ENCODE measurements around the gene TMEM212. TPM values are rescaled to one million over a fixed set of nuclear protein-coding genes. Genes with fewer than 3 reads are reported as not detected.

TMEM212 gene
- total and polyA plus RNA-seq, 2 donors (not counting 3 experiments of a cell fraction or from before 2014, with no cell fraction given) = not detected

DNA sequence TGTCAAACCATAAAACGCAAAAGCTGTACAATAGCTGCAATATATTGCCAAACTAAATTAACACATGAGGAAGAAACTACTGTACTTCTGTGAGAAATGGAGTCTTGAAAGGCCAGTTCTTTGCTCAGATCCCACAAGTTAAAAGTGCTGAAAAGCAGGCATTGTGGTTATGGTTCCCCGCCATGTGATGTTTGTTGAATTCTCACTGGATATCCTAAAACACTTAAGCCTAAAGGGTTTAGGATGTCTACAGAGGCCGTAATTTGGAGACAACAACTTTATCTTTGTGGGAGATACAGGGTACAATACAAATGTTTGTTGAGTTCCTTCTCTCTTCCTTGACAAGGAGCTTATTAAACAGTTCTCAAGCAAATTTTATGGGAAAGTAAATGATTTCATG, 53.2 kb downstream of the TMEM212 start:
- Histone ChIP-seq H3K4me1 (ENCODE audit: control insufficient read depth, extremely low read depth, insufficient read depth, low read length) (no peaks in the 10 kb centered on the region), H3K36me3 (ENCODE audit: control insufficient read depth in 2 of 2, extremely low read depth in 1 of 2, insufficient read depth in 2 of 2, low read length in 2 of 2) (no peaks in the 10 kb centered on the region), H3K27ac (ENCODE audit: insufficient read depth, low read depth, low read length) (no peak overlapping the region), H3K9me1 (replicated peaks; ENCODE audit: control insufficient read depth, extremely low read depth, insufficient read depth, low read length) (no peaks in the 10 kb centered on the region), H3K27me3 (ENCODE audit: control insufficient read depth in 2 of 2, insufficient read depth in 2 of 2, low read length in 2 of 2) (no peaks in the 10 kb centered on the region), H3K4me2 (ENCODE audit: insufficient read depth, low read length) (no peak overlapping the region), H3K79me2 (ENCODE audit: control insufficient read depth, insufficient read depth, low read length) (no peaks in the 10 kb centered on the region), H2AFZ (ENCODE audit: low read depth, low read length) (no peak overlapping the region), H3K9me3 (replicated peaks; ENCODE audit: control insufficient read depth, insufficient read depth, low read length) (no peaks in the 10 kb centered on the region), H4K20me1 (replicated peaks; ENCODE audit: control insufficient read depth, extremely low read depth, insufficient read depth, low read length) (no peaks in the 10 kb centered on the region), H3K9ac (replicated peaks; ENCODE audit: extremely low read depth, insufficient read depth, low read length) (no peak overlapping the region), H3K4me3 (replicated peaks in 1 of 3; ENCODE audit: insufficient read depth in 1 of 3, low read depth in 1 of 3, low read length in 3 of 3) (no peak overlapping the region)
- POLR2A ChIA-PET = no interaction called here
- dilution Hi-C loops (cut with MboI; ENCODE audit: extremely low pct_ligation_motif_present, low sequenced_read_pairs) = no loop called here
- TF ChIP-seq MYC (IDR thresholded peaks at IDR 0.05; ENCODE audit: low read depth, low read length) (no peak), CTCF (IDR thresholded peaks at IDR 0.05; ENCODE audit: extremely low read depth in 1 of 2, insufficient read depth in 1 of 2, low read depth in 1 of 2, low read length in 2 of 2) (no peak), JUN (IDR thresholded peaks at IDR 0.05; ENCODE audit: borderline replicate concordance, insufficient read depth, insufficient read length, low read depth) (no peak), EZH2 (IDR thresholded peaks at IDR 0.05; ENCODE audit: borderline replicate concordance, low read depth, low read length, severe bottlenecking) (no peak), MAX (IDR thresholded peaks at IDR 0.05; ENCODE audit: insufficient read depth, insufficient read length) (no peak), POLR2AphosphoS5 (IDR thresholded peaks at IDR 0.05; ENCODE audit: insufficient read depth, low read depth, low read length) (no peak), FOS (IDR thresholded peaks at IDR 0.05; ENCODE audit: borderline replicate concordance, insufficient read depth, low read length) (no peak), POLR2A (IDR thresholded peaks at IDR 0.05; ENCODE audit: low read depth, low read length) (no peak), GATA2 (IDR thresholded peaks at IDR 0.05; ENCODE audit: insufficient read depth, insufficient read length, low read depth, low read length) (no peak)
- DNase-seq (ENCODE audit: low read depth, low spot score) (no peak), FAIRE-seq (no peak)
- no TSS peak for BruUV-seq (replicated peaks)
- CTCF ChIA-PET = interaction anchor here (0.6 kb wide), 2 partner anchors 12 to 142 kb away, joined by 3 to 4 read pairs; no protein-coding TSS in a partner anchor
- intact Hi-C loops (cut with micrococcal nuclease) = no loop called here

Measured in endothelial cell of umbilical vein (primary cell).